ENCODE results near the gene PPM1B. TPM values are rescaled to one million over a fixed set of nuclear protein-coding genes. Genes with fewer than 3 reads are reported as not detected.

Gene PPM1B
- total and polyA plus RNA-seq, 2 experiments from 2014 or later = 112 to 134 TPM

DNA sequence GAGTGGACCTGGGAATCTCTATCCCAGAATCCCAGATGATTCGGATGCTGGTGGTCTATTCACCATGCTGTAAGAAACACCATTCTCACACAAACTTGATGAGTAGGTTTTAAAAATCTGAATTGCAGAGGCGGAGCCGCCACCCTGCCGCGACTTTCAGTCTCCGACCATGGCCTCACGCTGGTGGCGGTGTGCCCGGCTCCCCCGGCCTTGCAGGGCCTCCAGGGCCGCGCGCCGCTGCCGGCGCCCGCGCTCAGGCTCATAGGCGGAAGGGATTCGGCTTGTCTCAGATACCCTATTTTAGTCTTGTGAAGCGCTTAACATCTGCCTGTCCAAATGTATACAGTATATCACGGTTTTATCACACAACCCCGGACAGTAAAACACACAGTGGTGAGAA lies 2.6 kb upstream of the PPM1B start:
- Histone ChIP-seq H4K20me1 (replicated peaks; ENCODE audit: insufficient read depth) (peaks cover 11% of the 10 kb centered on the region), H3K36me3 (ENCODE audit: insufficient read depth) (no peaks in the 10 kb centered on the region), H3K4me2 (peak overlapping the region; percentile 66), H2AFZ (peak overlapping the region; percentile 66; the same call in 1 of the 2 replicates), H3K27ac (ENCODE audit: low read depth) (peak overlapping the region; percentile 94), H3K4me3 (no peak overlapping the region), H3K9me2 (ENCODE audit: insufficient read depth) (0 out of 2 replicates have a peak, but pooled peaks cover 3% of the 10 kb centered on the region), H3F3A (replicated peaks; ENCODE audit: low read depth) (peaks cover 10% of the 10 kb centered on the region; the same call in 1 of the 2 replicates), H3K27me3 (ENCODE audit: insufficient read depth) (no peaks in the 10 kb centered on the region), H3K79me2 (replicated peaks; ENCODE audit: insufficient read depth) (peaks cover 24% of the 10 kb centered on the region), H3K4me1 (ENCODE audit: insufficient read depth) (peaks cover 7% of the 10 kb centered on the region)
- Mint-ChIP-seq H3K4me3 (no peak overlapping the region), H3K9me3 (peaks cover 35% of the 10 kb centered on the region), H3K4me1 (peaks cover 16% of the 10 kb centered on the region), H3K27ac (no peak overlapping the region), H3K27me3 (ENCODE audit: insufficient read depth, low read depth, poor library complexity) (peaks cover 12% of the 10 kb centered on the region), H3K36me3 (ENCODE audit: low read depth) (peaks cover 39% of the 10 kb centered on the region)
- peak; percentile 80 for DNase-seq (ENCODE audit: low spot score)
- no peak for TF ChIP-seq JUNB (IDR thresholded peaks at IDR 0.05; ENCODE audit: unreplicated experiment)
- TF ChIP-seq, protein P1, sequence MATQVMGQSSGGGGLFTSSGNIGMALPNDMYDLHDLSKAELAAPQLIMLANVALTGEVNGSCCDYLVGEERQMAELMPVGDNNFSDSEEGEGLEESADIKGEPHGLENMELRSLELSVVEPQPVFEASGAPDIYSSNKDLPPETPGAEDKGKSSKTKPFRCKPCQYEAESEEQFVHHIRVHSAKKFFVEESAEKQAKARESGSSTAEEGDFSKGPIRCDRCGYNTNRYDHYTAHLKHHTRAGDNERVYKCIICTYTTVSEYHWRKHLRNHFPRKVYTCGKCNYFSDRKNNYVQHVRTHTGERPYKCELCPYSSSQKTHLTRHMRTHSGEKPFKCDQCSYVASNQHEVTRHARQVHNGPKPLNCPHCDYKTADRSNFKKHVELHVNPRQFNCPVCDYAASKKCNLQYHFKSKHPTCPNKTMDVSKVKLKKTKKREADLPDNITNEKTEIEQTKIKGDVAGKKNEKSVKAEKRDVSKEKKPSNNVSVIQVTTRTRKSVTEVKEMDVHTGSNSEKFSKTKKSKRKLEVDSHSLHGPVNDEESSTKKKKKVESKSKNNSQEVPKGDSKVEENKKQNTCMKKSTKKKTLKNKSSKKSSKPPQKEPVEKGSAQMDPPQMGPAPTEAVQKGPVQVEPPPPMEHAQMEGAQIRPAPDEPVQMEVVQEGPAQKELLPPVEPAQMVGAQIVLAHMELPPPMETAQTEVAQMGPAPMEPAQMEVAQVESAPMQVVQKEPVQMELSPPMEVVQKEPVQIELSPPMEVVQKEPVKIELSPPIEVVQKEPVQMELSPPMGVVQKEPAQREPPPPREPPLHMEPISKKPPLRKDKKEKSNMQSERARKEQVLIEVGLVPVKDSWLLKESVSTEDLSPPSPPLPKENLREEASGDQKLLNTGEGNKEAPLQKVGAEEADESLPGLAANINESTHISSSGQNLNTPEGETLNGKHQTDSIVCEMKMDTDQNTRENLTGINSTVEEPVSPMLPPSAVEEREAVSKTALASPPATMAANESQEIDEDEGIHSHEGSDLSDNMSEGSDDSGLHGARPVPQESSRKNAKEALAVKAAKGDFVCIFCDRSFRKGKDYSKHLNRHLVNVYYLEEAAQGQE (IDR thresholded peaks at IDR 0.05; ENCODE audit: unreplicated experiment) = no peak
- TF ChIP-seq CREB1 (CRISPR knock-in tag; IDR thresholded peaks at IDR 0.05; ENCODE audit: low read depth) = no peak
- no peak for TF ChIP-seq EZH2phosphoT487 (IDR thresholded peaks at IDR 0.05; ENCODE audit: unreplicated experiment)
- no peak for TF ChIP-seq EZH2 (IDR thresholded peaks at IDR 0.05; ENCODE audit: low read depth, unreplicated experiment)
- TF ChIP-seq, protein P2, sequence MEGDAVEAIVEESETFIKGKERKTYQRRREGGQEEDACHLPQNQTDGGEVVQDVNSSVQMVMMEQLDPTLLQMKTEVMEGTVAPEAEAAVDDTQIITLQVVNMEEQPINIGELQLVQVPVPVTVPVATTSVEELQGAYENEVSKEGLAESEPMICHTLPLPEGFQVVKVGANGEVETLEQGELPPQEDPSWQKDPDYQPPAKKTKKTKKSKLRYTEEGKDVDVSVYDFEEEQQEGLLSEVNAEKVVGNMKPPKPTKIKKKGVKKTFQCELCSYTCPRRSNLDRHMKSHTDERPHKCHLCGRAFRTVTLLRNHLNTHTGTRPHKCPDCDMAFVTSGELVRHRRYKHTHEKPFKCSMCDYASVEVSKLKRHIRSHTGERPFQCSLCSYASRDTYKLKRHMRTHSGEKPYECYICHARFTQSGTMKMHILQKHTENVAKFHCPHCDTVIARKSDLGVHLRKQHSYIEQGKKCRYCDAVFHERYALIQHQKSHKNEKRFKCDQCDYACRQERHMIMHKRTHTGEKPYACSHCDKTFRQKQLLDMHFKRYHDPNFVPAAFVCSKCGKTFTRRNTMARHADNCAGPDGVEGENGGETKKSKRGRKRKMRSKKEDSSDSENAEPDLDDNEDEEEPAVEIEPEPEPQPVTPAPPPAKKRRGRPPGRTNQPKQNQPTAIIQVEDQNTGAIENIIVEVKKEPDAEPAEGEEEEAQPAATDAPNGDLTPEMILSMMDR (conservative IDR thresholded peaks at IDR 0.05; ENCODE audit: low read depth in 2 of 2) = no peak
- no peak for TF ChIP-seq ZNF331 (CRISPR knock-in tag; IDR thresholded peaks at IDR 0.05; ENCODE audit: low read depth)
- TF ChIP-seq STAT1 (IDR thresholded peaks at IDR 0.05; ENCODE audit: unreplicated experiment) = no peak
- no peak for TF ChIP-seq ZNF114 (CRISPR knock-in tag; IDR thresholded peaks at IDR 0.05)
- TF ChIP-seq, protein P3, sequence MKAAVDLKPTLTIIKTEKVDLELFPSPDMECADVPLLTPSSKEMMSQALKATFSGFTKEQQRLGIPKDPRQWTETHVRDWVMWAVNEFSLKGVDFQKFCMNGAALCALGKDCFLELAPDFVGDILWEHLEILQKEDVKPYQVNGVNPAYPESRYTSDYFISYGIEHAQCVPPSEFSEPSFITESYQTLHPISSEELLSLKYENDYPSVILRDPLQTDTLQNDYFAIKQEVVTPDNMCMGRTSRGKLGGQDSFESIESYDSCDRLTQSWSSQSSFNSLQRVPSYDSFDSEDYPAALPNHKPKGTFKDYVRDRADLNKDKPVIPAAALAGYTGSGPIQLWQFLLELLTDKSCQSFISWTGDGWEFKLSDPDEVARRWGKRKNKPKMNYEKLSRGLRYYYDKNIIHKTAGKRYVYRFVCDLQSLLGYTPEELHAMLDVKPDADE (IDR thresholded peaks at IDR 0.05) = no peak
- TF ChIP-seq, protein P4, sequence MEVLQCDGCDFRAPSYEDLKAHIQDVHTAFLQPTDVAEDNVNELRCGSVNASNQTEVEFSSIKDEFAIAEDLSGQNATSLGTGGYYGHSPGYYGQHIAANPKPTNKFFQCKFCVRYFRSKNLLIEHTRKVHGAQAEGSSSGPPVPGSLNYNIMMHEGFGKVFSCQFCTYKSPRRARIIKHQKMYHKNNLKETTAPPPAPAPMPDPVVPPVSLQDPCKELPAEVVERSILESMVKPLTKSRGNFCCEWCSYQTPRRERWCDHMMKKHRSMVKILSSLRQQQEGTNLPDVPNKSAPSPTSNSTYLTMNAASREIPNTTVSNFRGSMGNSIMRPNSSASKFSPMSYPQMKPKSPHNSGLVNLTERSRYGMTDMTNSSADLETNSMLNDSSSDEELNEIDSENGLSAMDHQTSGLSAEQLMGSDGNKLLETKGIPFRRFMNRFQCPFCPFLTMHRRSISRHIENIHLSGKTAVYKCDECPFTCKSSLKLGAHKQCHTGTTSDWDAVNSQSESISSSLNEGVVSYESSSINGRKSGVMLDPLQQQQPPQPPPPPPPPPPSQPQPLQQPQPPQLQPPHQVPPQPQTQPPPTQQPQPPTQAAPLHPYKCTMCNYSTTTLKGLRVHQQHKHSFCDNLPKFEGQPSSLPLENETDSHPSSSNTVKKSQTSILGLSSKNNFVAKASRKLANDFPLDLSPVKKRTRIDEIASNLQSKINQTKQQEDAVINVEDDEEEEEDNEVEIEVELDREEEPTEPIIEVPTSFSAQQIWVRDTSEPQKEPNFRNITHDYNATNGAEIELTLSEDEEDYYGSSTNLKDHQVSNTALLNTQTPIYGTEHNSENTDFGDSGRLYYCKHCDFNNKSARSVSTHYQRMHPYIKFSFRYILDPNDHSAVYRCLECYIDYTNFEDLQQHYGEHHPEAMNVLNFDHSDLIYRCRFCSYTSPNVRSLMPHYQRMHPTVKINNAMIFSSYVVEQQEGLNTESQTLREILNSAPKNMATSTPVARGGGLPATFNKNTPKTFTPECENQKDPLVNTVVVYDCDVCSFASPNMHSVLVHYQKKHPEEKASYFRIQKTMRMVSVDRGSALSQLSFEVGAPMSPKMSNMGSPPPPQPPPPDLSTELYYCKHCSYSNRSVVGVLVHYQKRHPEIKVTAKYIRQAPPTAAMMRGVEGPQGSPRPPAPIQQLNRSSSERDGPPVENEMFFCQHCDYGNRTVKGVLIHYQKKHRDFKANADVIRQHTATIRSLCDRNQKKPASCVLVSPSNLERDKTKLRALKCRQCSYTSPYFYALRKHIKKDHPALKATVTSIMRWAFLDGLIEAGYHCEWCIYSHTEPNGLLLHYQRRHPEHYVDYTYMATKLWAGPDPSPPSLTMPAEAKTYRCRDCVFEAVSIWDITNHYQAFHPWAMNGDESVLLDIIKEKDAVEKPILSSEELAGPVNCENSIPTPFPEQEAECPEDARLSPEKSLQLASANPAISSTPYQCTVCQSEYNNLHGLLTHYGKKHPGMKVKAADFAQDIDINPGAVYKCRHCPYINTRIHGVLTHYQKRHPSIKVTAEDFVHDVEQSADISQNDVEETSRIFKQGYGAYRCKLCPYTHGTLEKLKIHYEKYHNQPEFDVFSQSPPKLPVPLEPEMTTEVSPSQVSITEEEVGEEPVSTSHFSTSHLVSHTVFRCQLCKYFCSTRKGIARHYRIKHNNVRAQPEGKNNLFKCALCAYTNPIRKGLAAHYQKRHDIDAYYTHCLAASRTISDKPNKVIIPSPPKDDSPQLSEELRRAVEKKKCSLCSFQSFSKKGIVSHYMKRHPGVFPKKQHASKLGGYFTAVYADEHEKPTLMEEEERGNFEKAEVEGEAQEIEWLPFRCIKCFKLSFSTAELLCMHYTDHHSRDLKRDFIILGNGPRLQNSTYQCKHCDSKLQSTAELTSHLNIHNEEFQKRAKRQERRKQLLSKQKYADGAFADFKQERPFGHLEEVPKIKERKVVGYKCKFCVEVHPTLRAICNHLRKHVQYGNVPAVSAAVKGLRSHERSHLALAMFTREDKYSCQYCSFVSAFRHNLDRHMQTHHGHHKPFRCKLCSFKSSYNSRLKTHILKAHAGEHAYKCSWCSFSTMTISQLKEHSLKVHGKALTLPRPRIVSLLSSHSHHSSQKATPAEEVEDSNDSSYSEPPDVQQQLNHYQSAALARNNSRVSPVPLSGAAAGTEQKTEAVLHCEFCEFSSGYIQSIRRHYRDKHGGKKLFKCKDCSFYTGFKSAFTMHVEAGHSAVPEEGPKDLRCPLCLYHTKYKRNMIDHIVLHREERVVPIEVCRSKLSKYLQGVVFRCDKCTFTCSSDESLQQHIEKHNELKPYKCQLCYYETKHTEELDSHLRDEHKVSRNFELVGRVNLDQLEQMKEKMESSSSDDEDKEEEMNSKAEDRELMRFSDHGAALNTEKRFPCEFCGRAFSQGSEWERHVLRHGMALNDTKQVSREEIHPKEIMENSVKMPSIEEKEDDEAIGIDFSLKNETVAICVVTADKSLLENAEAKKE (CRISPR knock-in tag; IDR thresholded peaks at IDR 0.05) = no peak
- no peak for TF ChIP-seq POLR2AphosphoS5 (IDR thresholded peaks at IDR 0.05; ENCODE audit: low read depth)
- TF ChIP-seq NANOG (IDR thresholded peaks at IDR 0.05; ENCODE audit: borderline replicate concordance) = no peak
- peak; percentile 4 for ATAC-seq

Data from GM23338 (cell line).